Natural killer cell (primary cell): ENCODE measurements around the gene VWA1. TPM values are rescaled to one million over a fixed set of nuclear protein-coding genes. Genes with fewer than 3 reads are reported as not detected.

Experiments used
- ATAC-seq, 3 donors: fragments of 150-1000 bp in 2 of 3; fragments of 200-7000 bp in 1 of 3; cut with Tn5 transposase; 1 replicate in 1 of 3; 2 replicates in 2 of 3; pipeline ENCODE4 v1.10.0; 2021; ENCODE audit warnings: mild to moderate bottlenecking in 2 of 3, moderate library complexity in 2 of 3
- DNase-seq, 2 donors: peaks; one replicate each; pipeline versions ENCODE4 v3.0.0 to v3.0.0-alpha.2; 2013 to 2021; ENCODE audit warnings: mixed read lengths in 1 of 2
- H3K27ac ChIP-seq: one replicate; pipeline ENCODE4 v1.5.1; 2013; ENCODE audit warnings: mild to moderate bottlenecking, low read length
- H3K27me3 ChIP-seq: one replicate; pipeline ENCODE4 v1.6.1; 2013; ENCODE audit warnings: low read length; ENCODE audit not compliant: control insufficient read depth, insufficient read depth
- H3K36me3 ChIP-seq: one replicate; pipeline ENCODE4 v1.6.1; 2013; ENCODE audit warnings: low read length; ENCODE audit not compliant: control insufficient read depth, insufficient read depth
- H3K4me1 ChIP-seq: one replicate; pipeline ENCODE4 v1.6.1; 2013; ENCODE audit warnings: low read length; ENCODE audit not compliant: control insufficient read depth, insufficient read depth
- H3K4me3 ChIP-seq: one replicate; pipeline ENCODE4 v1.5.1; 2013; ENCODE audit warnings: low read length
- H3K9me3 ChIP-seq: one replicate; pipeline ENCODE4 v1.6.1; 2013; ENCODE audit warnings: low read length; ENCODE audit not compliant: control insufficient read depth, insufficient read depth
- H3K27ac Mint-ChIP-seq, 2 donors: one replicate each; pipeline ENCODE4 v1.8.0; 2022; ENCODE audit warnings: mild to moderate bottlenecking in 2 of 2, mixed read lengths in 2 of 2, moderate library complexity in 1 of 2
- H3K27me3 Mint-ChIP-seq, 2 donors: one replicate each; pipeline ENCODE4 v1.8.0; 2022; ENCODE audit warnings: low read depth in 2 of 2, mixed read lengths in 2 of 2
- H3K36me3 Mint-ChIP-seq: one replicate; pipeline ENCODE4 v1.8.0; 2022; ENCODE audit warnings: mixed read lengths
- H3K4me1 Mint-ChIP-seq, 2 donors: one replicate each; pipeline ENCODE4 v1.8.0; 2022; ENCODE audit warnings: mixed read lengths in 2 of 2
- H3K4me3 Mint-ChIP-seq: one replicate; pipeline ENCODE4 v1.8.0; 2022; ENCODE audit warnings: mild to moderate bottlenecking, moderate library complexity, mixed read lengths
- H3K9me3 Mint-ChIP-seq, 2 donors: one replicate each; pipeline ENCODE4 v1.8.0; 2022; ENCODE audit warnings: mixed read lengths in 2 of 2
- CTCF ChIP-seq: fragments of 200-600 bp; IDR thresholded peaks from one replicate; pipeline ENCODE4 v1.8.0; 2022; ENCODE audit warnings: antibody characterized with exemption
- WGBS: methylation state at CpG from one replicate; pipeline ENCODE4 v1.1.7; 2013; ENCODE audit warnings: missing lambda C conversion rate; ENCODE audit not compliant: insufficient coverage; 5-methylcytosine and 5-hydroxymethylcytosine counted together
- intact Hi-C: fragments of 100-400 bp; cut with micrococcal nuclease; formaldehyde crosslinking; loops from one replicate; pipeline ENCODE4 v1.14.2; 2022
- total RNA-seq, 4 donors: library from RNA; stranded (reverse); fragments of 120-200 nt in 1 of 4; gene quantifications; one replicate each; pipeline versions ENCODE4 v1.2.3 to v1.2.4, GENCODE V29; 2013 to 2022

The VWA1 gene
- total RNA-seq, 3 donors from 2014 or later (not counting 1 experiment from before 2014, with no cell fraction given) = not detected

GRCh38 chr1:1438531-1439381 is 3.3 kb downstream of the VWA1 start:
- intact Hi-C loops = no loop called here

GRCh38 chr1:1439546-1440261 is 4.2 kb downstream of the VWA1 start:
- Histone ChIP-seq H3K9me3 (no peaks in the 10 kb centered on the region), H3K4me3 (no peak overlapping the region), H3K27me3 (peaks cover 30% of the 10 kb centered on the region), H3K4me1 (peaks cover 19% of the 10 kb centered on the region), H3K27ac (no peak overlapping the region), H3K36me3 (no peaks in the 10 kb centered on the region)
- Mint-ChIP-seq H3K36me3 (no peaks in the 10 kb centered on the region), H3K4me3 (no peak overlapping the region), H3K27ac (no peak overlapping the region), H3K4me1 (peaks cover 4 to 10% of the 10 kb centered on the region in 2 donors), H3K9me3 (no peaks in the 10 kb centered on the region), H3K27me3 (peaks cover 0 to 11% of the 10 kb centered on the region in 2 donors)
- intact Hi-C loops = no loop called here
- WGBS = 86% methylated on average over 82 of the region's 82 CpGs
- TF ChIP-seq CTCF = no peak
- ATAC-seq (no peak), DNase-seq (no peak)

More at GRCh38 chr1:1438531-1439381, 3.3 kb downstream of the VWA1 start:
- H3K27me3 ChIP-seq = peaks cover 38% of the 10 kb centered on the region
- no peak overlapping the region for H3K27ac Mint-ChIP-seq
- H3K36me3 Mint-ChIP-seq = no peaks in the 10 kb centered on the region
- H3K4me1 Mint-ChIP-seq = peaks cover 4 to 10% of the 10 kb centered on the region in 2 donors
- TF ChIP-seq CTCF = no peak
- peaks cover 0 to 11% of the 10 kb centered on the region in 2 donors for H3K27me3 Mint-ChIP-seq
- no peak overlapping the region for H3K27ac ChIP-seq
- DNase-seq (no peak), ATAC-seq (no peak)
- H3K4me3 ChIP-seq = no peak overlapping the region
- WGBS = 91% methylated on average over 45 of the region's 45 CpGs
- H3K4me3 Mint-ChIP-seq = no peak overlapping the region
- H3K9me3 ChIP-seq = no peaks in the 10 kb centered on the region
- H3K9me3 Mint-ChIP-seq = no peaks in the 10 kb centered on the region
- peaks cover 27% of the 10 kb centered on the region for H3K4me1 ChIP-seq
- H3K36me3 ChIP-seq = no peaks in the 10 kb centered on the region

GRCh38 chr1:1440262-1441001 is 4.9 kb downstream of the VWA1 start:
- 78% methylated on average over 26 of the region's 26 CpGs for WGBS
- ATAC-seq (no peak), DNase-seq (no peak)
- Histone ChIP-seq H3K36me3 (no peaks in the 10 kb centered on the region), H3K27me3 (peaks cover 24% of the 10 kb centered on the region), H3K4me1 (peaks cover 14% of the 10 kb centered on the region), H3K27ac (no peak overlapping the region), H3K4me3 (no peak overlapping the region), H3K9me3 (no peaks in the 10 kb centered on the region)
- Mint-ChIP-seq H3K27me3 (peaks cover 0 to 6% of the 10 kb centered on the region in 2 donors), H3K4me1 (peaks cover 4 to 6% of the 10 kb centered on the region in 2 donors), H3K27ac (no peak overlapping the region), H3K4me3 (no peak overlapping the region), H3K9me3 (no peaks in the 10 kb centered on the region), H3K36me3 (no peaks in the 10 kb centered on the region)
- TF ChIP-seq CTCF = no peak
- intact Hi-C loops = no loop called here
